RCC 7860 (cell line): ENCODE results near the gene WFDC10A.
"Not testable (repeated sequence)": the region's sequence is repeated elsewhere in the genome, so short reads cannot be mapped to it uniquely, and the experiment has no call there.

ENCODE experiments used
- DNase-seq: peaks from one replicate; pipeline ENCODE4 v3.0.0-alpha.2; 2015; ENCODE audit warnings: low spot score
- FAIRE-seq: peaks from 2 replicates; lab custom pipeline; 2012; peaks lifted over from hg19 to GRCh38; lab: Jason Lieb, UNC

Gene WFDC10A

DNA sequence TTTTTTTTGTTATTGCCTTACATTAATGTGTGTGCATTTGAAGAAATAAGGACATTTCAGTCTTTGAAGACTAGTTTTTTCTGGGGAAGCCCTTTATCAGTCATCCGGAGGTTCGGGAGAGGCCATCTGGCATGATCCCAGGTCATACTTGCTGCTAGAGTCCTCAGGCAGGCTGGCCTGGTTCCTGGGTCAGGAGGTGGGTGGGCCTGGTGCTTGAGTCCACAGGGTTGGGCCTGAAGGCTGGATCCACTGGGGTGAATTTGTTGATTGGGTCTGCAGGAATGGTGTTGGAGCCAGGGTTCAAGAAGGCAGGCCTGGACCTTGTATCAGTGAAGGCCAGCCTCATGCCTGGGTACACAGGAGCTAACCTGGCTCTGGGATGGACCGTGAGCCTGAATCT lies 17.3 kb downstream of the WFDC10A start:
- DNase-seq = no peak
- no peak for FAIRE-seq

DNA sequence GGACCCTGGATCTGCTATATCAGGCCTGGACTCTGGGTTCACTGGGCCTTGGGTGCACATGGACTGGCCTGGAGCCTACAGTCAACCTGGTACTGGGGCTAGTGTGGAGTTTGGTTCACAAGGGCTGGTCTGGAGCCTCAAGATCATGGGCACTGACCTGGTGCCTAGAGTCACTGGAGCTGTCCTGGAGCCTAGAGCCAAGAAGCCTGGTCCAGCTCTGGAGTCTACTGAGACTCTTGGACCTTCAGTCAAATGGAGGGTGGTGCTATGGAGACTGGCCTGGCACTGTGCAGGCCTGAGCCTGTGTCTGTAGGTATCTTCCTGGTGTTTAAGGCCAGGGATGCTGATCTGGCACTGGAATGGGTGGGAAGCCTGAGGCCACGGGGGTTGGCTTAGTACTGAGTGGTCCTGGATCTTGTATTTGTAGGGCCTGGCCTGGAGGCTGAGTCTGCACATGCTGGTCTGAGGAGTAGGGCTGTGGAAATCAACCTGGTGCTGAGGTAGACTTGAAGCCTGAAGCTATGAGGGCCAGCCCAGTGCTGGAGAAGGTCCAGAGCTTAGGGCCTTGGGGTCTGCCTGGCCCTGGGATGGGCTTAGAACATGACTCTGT lies 18.0 kb downstream of the WFDC10A start:
- DNase-seq = no peak
- FAIRE-seq = no peak

GRCh38 chr20:45649312-45649863 lies 19.8 kb downstream of the WFDC10A start:
- FAIRE-seq (no peak), DNase-seq (no peak)

DNA sequence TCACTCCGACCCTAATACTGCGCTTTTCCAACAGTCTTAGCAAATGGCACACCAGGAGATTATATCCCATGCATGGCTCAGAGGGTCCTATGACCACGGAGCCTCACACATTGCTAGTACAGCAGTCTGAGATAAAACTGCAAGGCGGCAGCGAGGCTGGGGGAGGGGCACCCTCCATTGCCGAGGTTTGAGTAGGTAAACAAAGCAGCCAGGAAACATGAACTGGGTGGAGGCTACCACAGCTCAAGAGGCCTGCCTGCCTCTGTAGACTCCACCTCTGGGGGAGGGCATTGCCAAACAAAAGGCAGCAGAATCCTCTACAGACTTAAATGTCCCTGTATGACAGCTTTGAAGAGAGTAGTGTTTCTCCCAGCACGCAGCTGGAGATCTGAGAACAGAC lies 22.2 kb downstream of the WFDC10A start:
- DNase-seq, FAIRE-seq: not testable (repeated sequence)

GRCh38 chr20:45657038-45657437 lies 27.5 kb downstream of the WFDC10A start:
- FAIRE-seq, DNase-seq: not testable (repeated sequence)

- DNase-seq = no peak
- no peak for FAIRE-seq
Observed at GRCh38 chr20:45670139-45670538, 40.6 kb downstream of the WFDC10A start, which contains the start of gene WFDC11. Gene WFDC11 (minus strand): TSS chr20:45670239. CDS start chr20:45650600, 19,639 bp downstream.

GRCh38 chr20:45672765-45673164 lies 43.2 kb downstream of the WFDC10A start:
- FAIRE-seq (no peak), DNase-seq (no peak)

GRCh38 chr20:45679650-45680049 lies 50.1 kb downstream of the WFDC10A start:
- FAIRE-seq = no peak
- DNase-seq = no peak
